HG03354 (cell line): ENCODE data around the gene HOXC12.

ENCODE experiments used
- ATAC-seq: cut with Tn5 transposase; IDR thresholded peaks from one replicate; pipeline ENCODE4 v1.9.1; 2021; ENCODE audit warnings: mild to moderate bottlenecking; ENCODE audit not compliant: unreplicated experiment, poor library complexity, severe bottlenecking

HOXC12 gene

GRCh38 chr12:53992377-53992889 is 37.7 kb downstream of the HOXC12 start:
- no peak for ATAC-seq

DNA sequence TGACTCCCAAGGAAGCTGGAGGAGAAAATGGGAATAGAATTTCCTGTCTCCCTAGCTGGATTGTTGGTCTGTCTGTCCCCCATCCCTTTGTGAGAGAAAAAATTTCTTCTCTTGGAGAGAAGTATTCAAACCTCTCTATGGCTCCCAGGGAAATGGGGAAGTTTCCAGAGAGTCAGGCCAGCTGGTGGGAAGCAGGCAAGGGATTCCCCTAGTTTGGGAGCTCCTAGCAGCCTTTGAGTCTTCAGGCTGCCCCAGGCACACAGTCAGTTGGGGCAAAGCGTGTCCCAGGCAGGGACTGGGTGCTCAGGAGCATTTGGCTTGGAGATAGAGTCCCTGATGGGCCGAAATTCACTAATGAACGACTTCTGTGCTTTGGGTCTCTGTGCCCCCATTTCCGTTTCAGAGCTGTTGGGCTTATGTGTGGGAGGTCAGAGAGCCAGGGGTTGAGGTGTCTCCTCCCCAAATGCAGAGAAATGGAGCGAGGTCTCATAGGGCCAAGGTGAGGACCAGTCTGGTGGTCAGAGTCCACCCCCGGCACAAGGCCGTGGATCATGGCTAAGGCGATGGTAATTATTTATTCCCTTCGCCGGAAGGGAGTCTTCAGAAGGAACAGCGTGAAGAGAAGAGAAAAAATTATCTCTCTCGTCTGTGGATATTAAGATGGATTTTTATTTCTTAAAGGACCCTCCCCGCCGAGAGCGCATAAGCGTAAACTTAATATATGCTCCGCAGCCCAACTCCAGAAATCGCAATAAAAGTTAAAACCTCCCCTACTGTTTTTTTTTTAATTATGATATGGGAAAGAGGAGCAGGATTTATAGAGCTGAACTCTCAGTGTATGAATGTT is 38.7 kb downstream of the HOXC12 start:
- ATAC-seq, result no peak

- no peak for ATAC-seq
Measured at GRCh38 chr12:53994009-53994263, 39.2 kb downstream of the HOXC12 start.

DNA sequence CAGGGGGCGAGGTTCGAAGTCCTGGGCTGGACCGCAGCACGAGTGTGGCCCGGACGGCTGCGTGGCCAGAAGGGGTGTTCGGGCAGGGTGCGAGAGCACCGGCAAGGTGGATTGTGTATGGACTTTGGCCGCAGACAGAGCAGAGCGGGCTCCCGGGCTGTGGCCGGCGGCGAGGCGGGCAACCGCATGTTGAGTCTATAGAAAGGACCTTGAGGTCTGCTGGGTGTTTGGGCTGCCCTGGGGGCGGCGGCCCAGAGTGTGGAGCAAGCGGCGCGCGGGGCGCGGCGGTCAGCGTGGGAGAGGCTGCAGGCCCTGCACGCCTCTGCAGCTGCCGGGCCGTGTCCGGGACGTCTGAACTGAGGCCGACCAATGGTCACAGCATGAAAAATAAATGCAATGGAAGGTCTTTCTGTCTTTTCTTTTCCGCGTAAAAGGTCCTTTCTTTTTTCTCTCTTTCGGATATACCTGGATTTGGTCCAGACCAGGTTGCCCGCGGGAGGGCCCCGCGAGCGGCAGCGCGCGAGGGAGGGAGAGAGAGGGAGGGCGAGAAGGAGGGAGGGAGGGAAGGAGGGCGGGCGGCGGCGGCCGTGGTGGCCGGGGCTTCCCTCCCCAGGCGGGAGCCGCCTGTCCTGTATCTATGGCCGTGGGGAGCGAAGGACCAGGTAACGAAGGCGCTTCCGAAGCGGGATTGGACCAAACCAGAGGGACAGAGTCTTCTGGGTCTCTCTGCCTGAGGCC is 39.7 kb downstream of the HOXC12 start:
- ATAC-seq, result no peak

- no peak for ATAC-seq
Measured at GRCh38 chr12:53995002-53995377, 40.3 kb downstream of the HOXC12 start.

DNA sequence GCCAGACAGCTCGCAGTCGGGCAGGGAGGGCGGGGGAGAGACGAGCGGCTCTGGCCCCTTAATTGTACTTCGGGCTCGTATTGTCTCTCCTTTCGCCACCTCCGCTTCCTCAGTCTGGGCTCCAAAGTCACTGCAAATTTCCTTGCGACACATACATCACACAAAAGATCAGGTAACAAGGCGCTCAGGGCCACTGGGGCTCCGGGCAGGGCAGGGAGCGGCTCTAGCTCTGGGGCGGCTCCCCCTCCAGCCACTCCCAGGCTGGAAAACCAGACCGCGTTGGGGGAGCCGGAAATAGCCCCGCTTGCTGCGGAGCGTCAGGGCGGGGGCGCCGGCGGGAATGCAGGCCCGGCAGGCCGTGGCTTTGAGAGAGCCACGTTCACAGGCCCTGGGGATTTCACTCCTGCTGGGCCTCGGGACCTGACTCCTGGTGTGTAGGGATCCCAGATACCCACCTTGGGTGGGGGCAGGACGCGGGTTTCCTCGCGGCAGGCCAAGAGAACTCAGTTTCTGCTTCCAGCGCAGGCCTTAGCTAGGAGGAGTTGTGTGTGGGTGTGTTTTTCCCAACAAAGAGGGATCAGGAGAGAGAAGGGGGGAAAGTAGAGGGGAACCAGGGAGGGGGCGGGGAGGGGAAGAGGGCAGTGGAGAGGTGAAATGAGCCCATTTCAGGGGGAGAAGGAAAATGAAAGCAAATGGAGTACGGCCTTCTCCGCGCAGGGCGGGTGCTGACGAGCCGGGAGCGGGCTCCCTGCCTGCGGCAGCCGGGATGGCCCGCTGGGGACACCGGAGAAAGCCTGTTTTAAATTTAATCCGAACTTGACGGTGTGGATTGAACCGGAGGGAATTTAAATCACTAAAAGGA is 40.9 kb downstream of the HOXC12 start:
- ATAC-seq, result no peak

GRCh38 chr12:53996240-53997203 is 41.8 kb downstream of the HOXC12 start:
- ATAC-seq, result no peak

GRCh38 chr12:53997204-53998109 is 42.8 kb downstream of the HOXC12 start:
- ATAC-seq, result no peak

DNA sequence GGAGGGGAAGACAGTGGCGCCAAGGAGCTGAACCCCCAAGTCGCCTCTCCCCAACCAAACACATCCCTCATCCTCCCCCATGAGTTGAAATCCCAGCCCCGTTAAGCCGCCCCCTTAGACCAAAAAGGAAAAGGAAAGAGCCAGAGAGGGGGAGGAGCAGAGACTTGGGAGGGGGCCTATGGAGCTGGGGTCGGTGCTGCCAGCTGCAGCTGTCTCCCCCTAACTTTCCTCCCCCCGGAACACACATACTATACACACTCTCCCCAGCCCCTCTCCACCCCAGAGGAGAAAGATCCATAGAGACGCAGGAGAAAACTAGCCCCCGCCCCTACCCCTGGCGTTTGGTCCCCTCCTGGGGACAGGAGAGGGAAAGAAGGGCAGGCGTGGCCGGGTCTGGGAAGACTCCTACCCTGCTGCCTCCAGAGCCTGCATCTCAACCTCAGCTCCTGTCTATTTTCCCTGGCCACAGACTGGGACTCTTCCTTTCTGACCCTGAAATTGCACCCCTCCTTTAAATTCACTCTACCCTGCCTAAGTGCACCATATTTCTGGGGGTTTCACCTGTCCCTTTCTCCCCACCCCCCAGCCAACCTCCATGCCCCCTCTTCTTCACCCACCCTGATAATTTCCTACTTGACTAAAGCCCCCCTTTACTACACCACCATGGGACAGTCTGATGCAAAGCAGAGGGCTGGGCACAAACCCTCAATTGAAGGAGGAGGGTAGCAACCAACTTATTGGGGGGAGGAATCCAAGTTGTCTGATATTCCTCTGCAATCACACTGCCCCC is 43.6 kb downstream of the HOXC12 start:
- no peak for ATAC-seq

GRCh38 chr12:53998900-53999236 is 44.2 kb downstream of the HOXC12 start:
- ATAC-seq, result no peak

DNA sequence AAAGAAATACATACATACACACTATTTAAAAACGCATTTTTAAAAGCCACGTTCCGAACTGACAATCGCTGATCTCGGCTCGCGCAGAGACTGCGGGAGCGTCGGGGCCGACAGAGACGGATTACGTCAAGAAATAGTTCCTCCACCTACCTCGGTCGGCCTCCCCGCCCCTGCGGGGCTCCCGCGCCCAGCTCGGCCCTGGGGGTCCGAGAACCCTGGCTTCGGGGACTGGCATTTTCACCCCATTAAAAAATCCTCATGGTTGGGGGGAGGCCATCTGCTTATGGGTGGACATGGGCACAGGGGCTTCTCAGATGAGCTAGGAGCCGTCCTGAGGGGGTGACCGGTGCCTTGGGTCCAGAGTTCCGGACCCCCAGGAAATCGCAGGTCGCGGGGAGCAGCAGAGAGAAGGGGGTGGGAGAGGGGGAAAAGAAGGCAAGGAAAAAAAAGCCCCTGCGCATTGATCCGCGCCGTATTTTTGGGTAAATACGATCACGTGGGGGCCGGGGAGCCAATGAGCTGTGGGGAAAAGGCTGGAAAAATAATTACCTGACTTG is 44.9 kb downstream of the HOXC12 start:
- no peak for ATAC-seq

DNA sequence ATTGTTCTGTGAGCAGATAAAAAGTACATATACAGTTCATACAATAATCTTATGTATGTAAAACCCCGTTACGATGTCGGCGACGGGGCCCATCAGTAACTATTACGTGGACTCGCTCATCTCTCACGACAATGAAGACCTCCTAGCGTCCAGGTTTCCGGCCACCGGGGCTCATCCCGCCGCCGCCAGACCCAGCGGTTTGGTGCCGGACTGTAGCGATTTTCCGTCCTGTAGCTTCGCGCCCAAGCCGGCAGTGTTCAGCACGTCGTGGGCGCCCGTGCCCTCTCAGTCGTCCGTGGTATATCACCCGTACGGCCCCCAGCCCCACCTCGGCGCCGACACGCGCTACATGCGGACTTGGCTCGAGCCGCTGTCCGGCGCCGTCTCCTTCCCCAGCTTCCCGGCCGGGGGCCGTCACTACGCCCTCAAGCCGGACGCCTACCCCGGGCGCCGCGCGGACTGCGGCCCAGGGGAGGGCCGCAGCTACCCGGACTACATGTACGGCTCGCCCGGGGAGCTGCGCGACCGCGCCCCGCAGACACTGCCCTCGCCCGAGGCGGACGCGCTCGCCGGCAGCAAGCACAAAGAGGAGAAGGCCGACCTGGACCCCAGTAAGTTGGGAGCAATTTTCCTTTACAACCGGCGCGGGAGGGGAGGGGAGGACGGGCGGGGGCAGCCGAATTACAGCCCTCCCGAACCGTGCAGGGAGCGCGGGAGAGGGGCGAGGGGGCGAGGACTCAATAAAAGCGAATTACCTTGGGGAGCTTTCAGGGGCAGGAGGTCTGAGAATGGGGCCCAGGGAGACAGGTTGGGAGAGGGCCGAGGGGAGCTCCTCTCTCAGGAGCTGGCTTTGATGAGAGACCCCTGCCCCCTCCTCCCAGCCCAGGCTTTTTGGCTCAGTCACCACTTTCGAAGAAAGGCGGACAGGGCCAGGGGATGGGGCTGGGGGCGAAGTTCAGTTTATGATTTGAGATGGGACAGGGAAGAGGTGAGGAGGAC is 45.7 kb downstream of the HOXC12 start, which contains the start of gene HOXC9:
Gene HOXC9, plus strand, starts transcription at position 46 of the 999 bp plus-strand sequence. Its CDS starts 28 bp downstream, at position 74.
- no peak for ATAC-seq

- ATAC-seq, result no peak
Measured at GRCh38 chr12:54001283-54002187, 46.8 kb downstream of the HOXC12 start.

DNA sequence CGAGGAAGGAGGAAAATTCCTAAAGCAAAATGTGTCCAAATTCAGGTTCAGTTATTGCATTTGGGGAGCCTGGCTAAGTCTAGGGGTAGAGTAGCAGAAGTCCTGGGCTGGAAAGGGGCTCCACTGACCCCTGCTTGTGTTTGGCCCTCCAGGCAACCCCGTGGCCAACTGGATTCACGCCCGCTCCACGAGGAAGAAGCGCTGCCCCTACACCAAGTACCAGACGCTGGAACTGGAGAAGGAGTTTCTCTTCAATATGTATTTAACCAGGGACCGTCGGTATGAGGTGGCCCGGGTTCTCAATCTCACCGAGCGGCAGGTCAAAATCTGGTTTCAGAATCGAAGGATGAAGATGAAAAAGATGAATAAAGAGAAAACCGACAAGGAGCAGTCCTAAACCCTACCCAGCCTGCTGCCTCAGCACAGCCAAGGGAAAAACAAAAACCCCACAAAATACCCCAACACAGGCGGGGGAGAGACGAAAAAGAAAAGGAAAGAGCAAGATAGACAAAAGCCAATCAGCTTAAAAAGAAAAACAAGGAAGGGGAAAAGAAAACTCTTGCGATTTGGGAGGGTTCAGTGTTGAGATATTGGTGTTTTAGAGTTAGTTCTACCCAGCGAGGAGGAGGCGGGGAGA is 47.7 kb downstream of the HOXC12 start:
- no peak for ATAC-seq
